Vagina (tissue), 2 donors: ENCODE results near the gene KCNK4.

Experiments
- POLR2A ChIP-seq, 2 donors: fragments of 450-650 bp; IDR thresholded peaks; one replicate each; pipeline ENCODE4 v1.6.1; 2017; ENCODE audit warnings: antibody characterized with exemption in 2 of 2, mild to moderate bottlenecking in 2 of 2, moderate library complexity in 2 of 2
- POLR2AphosphoS5 ChIP-seq, 2 donors: sonication (generic); formaldehyde crosslinking; IDR thresholded peaks; one replicate each; pipeline ENCODE4 v1.9.0; 2017; ENCODE audit warnings: antibody characterized with exemption in 2 of 2, mild to moderate bottlenecking in 2 of 2, low read depth in 1 of 2; ENCODE audit not compliant: insufficient read depth in 1 of 2
- TF ChIP-seq, protein P1 (sequence below), 3 experiments: fragments of 450-650 bp in 2 of 3; fragments of 200-600 bp in 1 of 3; sonication (generic) in 1 of 3; IDR thresholded peaks; one replicate each; pipeline ENCODE4 v1.5.1; 2017 to 2019; ENCODE audit warnings: antibody characterized with exemption in 3 of 3, mild to moderate bottlenecking in 2 of 3, moderate library complexity in 2 of 3

DNA sequence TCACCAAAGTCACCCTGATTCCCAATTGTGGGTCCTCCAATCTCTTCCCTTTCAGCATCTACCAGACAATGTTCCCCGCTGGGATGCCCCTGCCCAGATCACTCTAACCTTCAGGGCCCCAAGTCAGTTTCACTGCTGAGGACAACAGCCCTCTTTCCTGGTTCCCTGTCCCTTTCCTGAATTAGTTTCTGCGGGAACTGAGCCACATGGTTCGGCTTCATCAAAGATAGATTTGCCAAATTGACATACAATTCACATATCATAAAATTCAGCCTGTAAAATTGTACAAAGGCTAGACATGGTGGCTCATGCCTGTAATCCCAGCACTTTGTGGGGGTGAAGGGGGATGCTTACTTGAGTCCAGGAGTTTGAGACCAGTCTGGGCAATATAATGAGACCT is 36.9 kb downstream of the KCNK4 start:
- TF ChIP-seq POLR2A (IDR thresholded peaks at IDR 0.05) (no peak), POLR2AphosphoS5 (IDR thresholded peaks at IDR 0.05; ENCODE audit: insufficient read depth in 1 of 2, low read depth in 1 of 2) (no peak)
- TF ChIP-seq, protein P1, sequence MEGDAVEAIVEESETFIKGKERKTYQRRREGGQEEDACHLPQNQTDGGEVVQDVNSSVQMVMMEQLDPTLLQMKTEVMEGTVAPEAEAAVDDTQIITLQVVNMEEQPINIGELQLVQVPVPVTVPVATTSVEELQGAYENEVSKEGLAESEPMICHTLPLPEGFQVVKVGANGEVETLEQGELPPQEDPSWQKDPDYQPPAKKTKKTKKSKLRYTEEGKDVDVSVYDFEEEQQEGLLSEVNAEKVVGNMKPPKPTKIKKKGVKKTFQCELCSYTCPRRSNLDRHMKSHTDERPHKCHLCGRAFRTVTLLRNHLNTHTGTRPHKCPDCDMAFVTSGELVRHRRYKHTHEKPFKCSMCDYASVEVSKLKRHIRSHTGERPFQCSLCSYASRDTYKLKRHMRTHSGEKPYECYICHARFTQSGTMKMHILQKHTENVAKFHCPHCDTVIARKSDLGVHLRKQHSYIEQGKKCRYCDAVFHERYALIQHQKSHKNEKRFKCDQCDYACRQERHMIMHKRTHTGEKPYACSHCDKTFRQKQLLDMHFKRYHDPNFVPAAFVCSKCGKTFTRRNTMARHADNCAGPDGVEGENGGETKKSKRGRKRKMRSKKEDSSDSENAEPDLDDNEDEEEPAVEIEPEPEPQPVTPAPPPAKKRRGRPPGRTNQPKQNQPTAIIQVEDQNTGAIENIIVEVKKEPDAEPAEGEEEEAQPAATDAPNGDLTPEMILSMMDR (IDR thresholded peaks at IDR 0.05) = no peak
